HG03095 (cell line): Measurements from ENCODE around the gene COX6A1.

ENCODE experiments used
- ATAC-seq: cut with Tn5 transposase; IDR thresholded peaks from one replicate; pipeline ENCODE4 v1.9.1; 2021; ENCODE audit warnings: moderate library complexity; ENCODE audit not compliant: unreplicated experiment

COX6A1 gene

GRCh38 chr12:120437735-120438494 lies at the start of gene COX6A1:
Gene COX6A1 (plus strand): TSS chr12:120438113. CDS start chr12:120438127, 14 bp downstream.
- ATAC-seq: peak; percentile 93

- no peak for ATAC-seq
Observed at GRCh38 chr12:120388691-120389481, 49.0 kb upstream of the COX6A1 start.

DNA sequence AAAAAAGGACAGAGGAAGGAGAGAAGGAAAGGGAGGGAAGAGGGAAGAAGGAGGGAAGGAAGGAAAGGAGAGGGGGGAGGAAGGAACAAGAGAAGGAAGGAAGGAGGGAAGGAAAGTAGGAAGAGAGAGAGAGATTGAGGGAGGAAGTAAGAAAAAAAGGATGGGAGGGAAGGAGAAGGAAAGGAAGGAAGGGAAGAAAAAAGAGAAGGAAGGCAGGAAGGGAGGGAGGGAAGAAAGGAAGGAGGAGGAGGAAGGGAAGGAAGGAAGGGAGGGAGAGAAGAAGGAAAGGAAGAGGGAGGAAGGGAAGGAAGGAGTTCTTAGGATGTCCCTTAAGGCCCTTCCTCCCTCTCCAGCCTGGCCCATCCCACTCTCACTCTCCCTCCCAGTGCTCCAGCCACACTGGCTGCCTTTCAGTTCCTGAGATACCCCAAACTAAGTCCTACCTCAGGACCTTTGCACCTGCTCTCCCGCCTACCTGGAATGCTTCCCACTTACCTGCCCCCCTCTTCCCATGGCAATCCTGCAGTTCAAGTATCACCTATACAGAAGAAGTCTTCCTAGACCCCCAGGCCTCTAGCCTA lies 47.3 kb upstream of the COX6A1 start:
- ATAC-seq: no peak

DNA sequence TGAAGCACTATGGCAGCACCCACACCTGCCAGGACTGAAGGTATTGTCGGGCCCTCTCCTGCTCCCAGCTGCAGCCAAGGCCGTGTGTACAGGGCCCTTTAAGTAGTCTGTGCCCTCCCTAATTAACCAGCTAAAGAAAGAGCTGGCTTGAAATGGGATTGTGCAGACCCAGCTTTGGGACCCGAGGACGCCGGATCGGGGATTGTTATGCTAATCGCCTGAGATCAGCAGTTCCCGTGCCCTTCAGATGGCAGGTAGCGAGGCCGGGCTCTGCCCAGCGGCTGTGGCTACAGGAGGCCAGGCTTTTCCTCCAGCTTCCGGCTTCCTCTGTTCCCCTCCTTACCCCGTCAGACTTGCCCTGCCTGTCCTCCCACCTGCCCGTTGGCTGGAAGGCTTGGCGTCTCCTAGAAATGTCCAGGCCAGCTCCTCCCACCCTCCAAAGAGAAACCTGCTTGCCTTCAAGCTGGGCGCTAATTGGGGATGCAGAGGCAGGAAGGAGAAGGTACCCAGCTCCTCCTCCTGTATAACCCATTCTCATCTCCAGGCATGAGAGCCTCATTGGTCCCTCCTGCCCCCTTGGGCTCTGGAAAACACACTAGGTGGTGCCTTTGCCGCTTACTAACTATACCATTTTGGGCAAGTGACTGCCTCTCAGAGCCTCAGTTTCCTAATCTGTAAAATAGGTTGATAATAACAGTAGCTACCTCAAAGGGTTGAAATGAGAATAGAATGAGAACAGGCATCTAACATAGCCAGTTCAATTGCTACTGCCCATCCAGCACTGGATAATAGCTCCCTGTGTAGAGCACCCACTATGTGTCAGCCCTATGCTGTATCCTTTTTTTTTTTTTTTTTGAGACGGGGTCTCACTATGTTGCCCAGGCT lies 43.2 kb upstream of the COX6A1 start:
- no peak for ATAC-seq

DNA sequence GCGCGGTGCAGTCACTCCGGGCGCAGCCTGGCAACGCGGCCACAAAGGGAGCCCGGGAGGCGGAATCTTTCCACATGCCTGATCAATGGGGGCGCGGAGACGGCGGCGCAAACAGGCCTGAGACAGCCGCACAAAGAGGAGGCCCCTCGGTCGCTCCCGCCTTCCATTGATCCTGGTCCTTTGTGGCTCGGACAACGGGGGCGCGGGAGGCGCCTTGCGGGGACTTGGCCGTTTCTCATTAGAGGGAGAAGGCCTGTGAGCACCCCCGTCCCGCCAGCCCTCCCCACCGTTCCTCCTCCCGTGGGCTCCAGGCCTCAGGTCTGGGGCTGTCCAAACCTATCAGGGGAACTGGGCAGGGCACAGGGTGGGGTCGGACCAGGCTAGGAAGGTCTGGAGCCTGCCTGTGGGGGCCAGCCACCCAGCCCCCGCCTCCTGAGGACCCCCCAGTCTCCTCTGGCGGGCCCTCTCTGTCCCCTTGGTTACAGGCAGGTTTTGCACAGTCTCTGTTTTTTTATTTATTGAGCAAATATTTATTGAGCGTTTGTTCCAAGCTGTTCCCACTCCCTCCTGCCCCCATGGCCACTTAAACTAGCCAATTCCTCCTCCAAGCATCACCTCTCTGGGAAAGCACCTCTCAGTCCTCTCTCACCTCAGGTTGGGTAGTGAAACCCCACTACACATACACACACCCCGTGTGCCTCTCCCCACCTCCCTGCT lies 39.9 kb upstream of the COX6A1 start:
- no peak for ATAC-seq

- ATAC-seq: no peak
Observed at GRCh38 chr12:120399531-120399930, 38.4 kb upstream of the COX6A1 start.

DNA sequence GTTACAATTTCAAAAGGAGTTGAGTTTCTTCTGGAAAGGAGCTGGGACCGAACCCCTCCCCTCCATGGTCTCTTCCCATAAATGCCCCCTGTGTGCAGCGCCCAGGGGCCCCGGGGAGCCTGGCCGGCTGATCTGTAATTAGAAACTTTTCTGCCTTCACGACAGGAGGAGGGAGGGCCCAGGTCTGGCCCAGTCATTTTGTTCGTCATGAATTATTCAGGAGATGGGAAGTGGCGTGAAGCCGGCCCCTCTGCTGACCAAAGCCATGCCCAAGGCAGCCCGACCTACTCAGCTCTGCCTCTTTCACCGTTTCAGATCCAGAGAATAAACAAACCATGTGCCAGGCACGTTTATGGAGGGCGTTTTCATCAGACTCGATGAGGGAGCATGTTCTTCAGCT lies 35.7 kb upstream of the COX6A1 start:
- ATAC-seq: no peak

DNA sequence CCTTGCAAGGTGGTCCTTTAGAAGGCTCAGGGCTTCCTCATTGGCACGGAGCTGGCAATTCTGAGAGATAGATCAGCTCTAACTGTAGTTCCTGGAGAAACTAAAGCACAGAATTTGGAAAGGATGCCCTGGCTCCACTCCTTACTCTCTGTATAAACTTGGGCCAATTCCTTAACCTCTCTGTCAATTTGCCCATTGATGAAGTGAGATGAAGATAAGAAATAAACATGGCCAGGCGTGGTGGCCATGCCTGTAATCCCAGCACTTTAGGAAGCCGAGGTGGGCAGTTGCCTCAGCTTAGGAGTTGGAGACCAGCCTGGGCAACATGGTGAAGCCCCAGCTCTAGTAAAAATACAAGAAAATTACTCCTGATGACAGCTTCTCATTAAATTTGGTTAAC lies 34.0 kb upstream of the COX6A1 start:
- no peak for ATAC-seq

DNA sequence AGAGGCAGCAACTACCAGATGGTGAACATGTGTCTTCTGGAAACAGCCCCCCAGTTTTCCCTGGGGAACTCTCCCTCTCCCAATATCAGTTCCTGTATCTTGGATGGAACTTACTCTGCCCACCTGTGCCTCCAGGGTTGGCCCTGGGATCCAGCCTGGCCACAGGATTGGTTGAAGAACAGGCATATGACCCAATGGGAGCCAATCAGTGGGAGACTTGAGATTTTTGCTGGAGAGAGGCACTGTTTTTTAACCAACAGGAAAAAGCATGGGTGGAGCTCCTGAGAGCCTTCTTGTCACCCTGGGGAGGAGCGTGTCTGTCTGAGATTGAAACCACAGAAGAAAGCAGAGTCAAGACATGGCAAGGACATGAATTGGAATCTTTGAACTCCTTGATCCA lies 33.6 kb upstream of the COX6A1 start:
- no peak for ATAC-seq

GRCh38 chr12:120406069-120406468 lies 31.8 kb upstream of the COX6A1 start:
- no peak for ATAC-seq

GRCh38 chr12:120406553-120406952 lies 31.4 kb upstream of the COX6A1 start:
- ATAC-seq: no peak

DNA sequence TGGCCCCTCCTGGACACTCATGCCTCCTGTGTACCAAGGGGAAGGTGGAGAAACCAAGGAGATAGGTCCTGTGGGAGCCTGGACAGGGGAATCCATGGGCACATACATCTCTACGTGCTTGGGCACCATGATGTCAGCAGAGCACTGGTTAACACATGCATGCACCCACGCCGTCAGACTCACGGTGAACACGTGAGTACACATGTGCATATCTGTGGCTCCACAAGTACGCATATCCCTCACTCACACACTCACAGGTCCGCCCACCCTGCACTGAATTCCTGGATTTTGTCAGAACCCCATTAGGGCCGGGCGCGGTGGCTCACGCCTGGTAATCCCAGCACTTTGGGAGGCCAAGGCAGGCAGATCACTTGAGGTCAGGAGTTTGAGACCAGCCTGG lies 29.1 kb upstream of the COX6A1 start:
- no peak for ATAC-seq

DNA sequence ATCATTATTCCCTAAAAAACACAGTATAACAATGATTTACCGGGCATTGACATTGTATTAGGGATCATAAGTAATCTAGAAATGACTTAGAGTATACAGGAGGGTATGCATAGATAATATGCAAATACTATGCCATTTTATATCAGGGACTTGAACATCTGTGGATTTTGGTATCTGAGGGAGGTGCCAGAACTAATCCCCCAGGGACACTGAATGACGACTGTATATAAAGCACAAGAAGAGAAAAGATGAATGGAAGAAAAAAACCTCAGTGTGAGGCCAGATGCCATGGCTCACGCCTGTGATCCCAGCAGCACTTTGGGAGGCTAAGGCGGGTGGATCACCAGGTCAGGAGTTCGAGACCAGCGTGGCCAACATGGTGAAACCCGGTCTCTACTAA lies 25.5 kb upstream of the COX6A1 start:
- ATAC-seq: no peak

GRCh38 chr12:120413901-120414695 lies 23.8 kb upstream of the COX6A1 start:
- no peak for ATAC-seq

DNA sequence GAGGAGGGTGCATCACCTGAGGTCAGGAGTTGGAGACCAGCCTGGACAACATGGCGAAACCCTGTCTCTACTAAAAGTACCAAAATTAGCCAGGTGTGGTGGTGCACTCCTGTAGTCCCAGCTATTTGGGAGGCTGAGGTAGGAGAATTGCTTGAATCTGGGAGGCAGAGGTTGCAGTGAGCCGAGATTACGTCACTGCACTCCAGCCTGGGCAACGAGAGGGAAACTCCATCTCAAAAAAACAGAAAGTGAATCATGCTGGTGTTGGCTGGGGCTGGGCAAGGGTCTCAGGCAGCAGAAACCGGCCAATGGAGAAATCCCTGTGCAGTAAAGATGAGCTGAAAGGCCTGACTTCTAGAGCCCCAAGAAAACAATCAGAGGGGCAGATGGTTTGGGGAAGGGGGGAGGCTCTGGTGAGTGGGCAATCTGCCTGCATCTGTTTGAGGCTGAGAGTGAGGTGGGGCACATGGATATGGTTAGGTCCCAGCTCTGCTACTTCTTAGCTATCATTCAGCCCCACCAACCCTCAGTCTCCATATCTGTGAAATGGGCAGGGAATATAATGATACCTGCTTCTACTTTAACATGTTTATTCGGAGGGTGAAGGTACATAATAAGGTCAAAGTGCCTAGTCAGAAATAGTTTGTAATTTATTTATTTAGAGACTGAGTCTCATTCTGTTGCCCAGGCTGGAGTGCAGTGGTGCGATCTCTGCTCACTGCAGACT lies 21.3 kb upstream of the COX6A1 start:
- no peak for ATAC-seq

DNA sequence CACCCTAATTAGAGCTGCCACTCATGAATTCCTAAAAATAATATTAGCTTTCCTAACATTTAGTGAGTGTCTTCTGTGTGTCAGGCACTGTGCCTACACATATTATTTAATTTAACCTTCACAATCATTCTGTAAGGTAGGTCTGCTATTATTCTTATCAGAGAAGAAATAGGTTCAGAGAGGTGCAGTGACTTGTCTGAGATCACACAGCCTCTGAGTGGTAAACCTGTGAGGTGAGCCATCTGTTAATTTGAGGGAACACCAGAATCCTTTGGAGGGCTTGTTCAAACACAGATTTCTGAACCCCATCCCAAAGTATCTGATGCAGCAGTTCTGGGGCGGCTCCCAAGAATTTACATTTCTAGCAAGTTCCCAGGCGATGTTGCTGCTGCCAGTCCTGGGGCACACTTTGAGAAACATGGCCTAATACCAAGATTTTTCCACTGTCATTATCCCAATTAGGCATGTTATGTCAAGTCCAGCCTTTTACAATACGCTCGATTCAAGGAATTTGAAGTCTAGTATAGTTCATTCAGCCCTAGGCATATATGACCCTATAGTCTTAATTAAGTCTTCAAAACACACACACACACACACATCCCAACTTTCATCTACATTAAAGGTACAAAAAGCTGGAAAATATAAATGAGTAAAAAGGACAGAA lies 19.9 kb upstream of the COX6A1 start:
- no peak for ATAC-seq

DNA sequence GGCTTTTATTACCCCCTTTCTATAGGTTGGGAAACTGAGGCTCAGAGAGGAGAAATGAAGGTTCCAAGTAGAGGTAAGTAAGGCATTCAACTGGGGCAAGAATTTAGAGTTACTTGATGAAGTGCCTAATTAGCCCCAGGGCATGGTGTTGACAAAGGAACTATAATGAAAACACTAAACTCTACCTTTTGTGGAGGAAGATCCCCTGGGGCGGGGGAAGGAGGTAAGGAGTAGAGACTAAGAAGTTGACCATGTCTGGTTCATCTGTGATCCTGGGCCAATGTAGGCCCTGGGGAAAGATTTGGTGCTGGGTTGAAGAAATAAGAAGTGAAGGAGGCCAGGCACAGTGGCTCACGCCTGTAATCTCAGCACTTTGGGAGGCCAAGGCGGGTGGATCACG lies 16.2 kb upstream of the COX6A1 start:
- no peak for ATAC-seq

- no peak for ATAC-seq
Observed at GRCh38 chr12:120422892-120423456, 14.9 kb upstream of the COX6A1 start.
